ENCODE measurements around the gene LMF1. TPM values are rescaled to one million over a fixed set of nuclear protein-coding genes. Genes with fewer than 3 reads are reported as not detected.
"Not testable (repeated sequence)": the region's sequence is repeated elsewhere in the genome, so short reads cannot be mapped to it uniquely, and the experiment has no call there.

Gene LMF1
- total RNA-seq, 1 donor from 2014 or later = 21.4 TPM

DNA sequence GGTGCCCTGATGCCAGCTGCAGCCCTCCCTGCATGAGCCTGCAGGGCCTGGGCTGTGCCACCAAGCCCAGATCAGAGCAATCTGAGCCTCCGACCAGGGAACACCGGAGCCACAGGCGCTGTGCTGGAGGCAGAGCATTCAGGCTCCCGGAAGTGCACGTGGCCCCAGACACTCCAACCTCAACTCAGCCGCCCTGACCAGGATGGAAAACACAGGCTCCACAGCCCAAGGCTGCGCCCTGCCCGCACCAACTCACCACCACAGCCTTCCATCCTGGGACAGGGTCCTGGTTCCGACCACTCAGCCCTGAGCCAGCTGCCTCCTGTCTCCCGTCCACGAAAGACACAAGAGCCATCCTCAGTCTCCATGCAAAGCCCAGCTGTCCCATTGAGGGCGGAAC, 18.5 kb downstream of the LMF1 start:
- peaks cover 11% of the 10 kb centered on the region for H3K36me3 Mint-ChIP-seq
- no peaks in the 10 kb centered on the region for H3K4me1 Mint-ChIP-seq (ENCODE audit: unreplicated experiment)
- H3K4me3 Mint-ChIP-seq = no peak overlapping the region
- no peaks in the 10 kb centered on the region for H3K27me3 Mint-ChIP-seq
- no peak for DNase-seq (ENCODE audit: extremely low spot score, unreplicated experiment)
- no peak overlapping the region for H3K27ac Mint-ChIP-seq
- H3K9me3 Mint-ChIP-seq = no peaks in the 10 kb centered on the region
- TF ChIP-seq, protein P1, sequence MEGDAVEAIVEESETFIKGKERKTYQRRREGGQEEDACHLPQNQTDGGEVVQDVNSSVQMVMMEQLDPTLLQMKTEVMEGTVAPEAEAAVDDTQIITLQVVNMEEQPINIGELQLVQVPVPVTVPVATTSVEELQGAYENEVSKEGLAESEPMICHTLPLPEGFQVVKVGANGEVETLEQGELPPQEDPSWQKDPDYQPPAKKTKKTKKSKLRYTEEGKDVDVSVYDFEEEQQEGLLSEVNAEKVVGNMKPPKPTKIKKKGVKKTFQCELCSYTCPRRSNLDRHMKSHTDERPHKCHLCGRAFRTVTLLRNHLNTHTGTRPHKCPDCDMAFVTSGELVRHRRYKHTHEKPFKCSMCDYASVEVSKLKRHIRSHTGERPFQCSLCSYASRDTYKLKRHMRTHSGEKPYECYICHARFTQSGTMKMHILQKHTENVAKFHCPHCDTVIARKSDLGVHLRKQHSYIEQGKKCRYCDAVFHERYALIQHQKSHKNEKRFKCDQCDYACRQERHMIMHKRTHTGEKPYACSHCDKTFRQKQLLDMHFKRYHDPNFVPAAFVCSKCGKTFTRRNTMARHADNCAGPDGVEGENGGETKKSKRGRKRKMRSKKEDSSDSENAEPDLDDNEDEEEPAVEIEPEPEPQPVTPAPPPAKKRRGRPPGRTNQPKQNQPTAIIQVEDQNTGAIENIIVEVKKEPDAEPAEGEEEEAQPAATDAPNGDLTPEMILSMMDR (conservative IDR thresholded peaks at IDR 0.05) = no peak

DNA sequence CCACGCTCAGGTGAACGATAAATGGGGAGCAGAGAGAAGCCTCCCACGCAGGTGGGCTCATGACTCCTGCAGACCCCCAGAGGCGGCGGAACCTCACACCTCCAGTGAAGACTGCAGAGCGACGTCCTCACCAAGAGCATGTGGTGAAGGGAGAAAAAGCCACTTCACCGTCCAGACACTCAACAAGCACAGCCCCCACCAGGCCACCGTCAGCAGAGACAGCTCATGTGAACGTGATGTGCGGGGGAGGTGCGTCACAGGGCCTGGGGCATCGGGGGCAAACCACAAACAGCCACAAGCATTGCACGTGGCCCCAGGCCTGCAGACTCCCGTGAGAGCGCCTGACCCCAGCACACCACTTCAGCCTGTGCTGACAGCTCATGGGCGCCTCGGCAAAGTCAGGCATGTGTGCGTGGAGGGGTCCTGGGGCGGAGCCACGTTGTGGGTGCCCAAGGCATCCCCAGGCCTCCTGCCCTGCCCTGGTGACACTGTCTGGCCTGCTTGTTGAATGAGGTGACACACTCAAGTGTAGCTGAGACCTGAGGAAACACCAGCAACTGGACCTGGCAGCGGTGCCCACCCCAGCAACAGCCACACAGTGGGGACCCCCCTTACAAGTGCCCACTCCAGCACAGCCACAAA, 19.0 kb downstream of the LMF1 start:
- TF ChIP-seq, protein P1 (conservative IDR thresholded peaks at IDR 0.05) = no peak
- H3K4me1 Mint-ChIP-seq (ENCODE audit: unreplicated experiment) = no peaks in the 10 kb centered on the region
- H3K27me3 Mint-ChIP-seq = no peaks in the 10 kb centered on the region
- no peak for DNase-seq (ENCODE audit: extremely low spot score, unreplicated experiment)
- no peak overlapping the region for H3K27ac Mint-ChIP-seq
- peaks cover 9% of the 10 kb centered on the region for H3K36me3 Mint-ChIP-seq
- no peak overlapping the region for H3K4me3 Mint-ChIP-seq
- no peaks in the 10 kb centered on the region for H3K9me3 Mint-ChIP-seq

DNA sequence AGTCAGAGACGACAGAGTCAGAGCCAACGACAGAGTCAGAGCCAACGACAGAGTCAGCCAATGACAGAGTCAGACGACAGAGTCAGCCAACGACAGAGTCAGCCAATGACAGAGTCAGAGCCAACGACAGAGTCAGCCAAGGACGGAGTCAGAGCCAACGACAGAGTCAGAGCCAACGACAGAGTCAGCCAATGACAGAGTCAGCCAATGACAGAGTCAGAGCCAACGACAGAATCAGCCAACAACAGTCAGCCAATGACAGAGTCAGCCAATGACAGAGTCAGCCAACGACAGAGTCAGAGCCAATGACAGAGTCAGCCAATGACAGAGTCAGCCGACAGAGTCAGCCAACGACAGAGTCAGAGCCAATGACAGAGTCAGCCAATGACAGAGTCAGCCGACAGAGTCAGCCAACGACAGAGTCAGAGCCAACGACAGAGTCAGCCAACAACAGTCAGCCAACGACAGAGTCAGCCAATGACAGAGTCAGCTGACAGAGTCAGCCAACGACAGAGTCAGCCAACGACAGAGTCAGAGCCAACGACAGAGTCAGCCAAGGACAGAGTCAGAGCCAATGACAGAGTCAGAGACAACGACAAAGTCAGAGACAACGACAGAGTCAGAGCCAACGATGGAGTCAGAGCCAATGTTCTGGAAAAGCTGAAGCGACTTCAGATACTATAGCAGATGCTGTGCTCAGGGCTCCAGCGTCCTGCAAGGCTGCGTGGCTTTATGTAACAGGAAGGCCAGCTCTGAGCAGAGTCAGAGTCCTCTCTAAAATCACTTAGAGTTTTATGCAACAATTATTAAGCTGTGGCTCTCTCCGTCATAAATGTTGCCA, 19.8 kb downstream of the LMF1 start:
- H3K36me3 Mint-ChIP-seq; H3K4me1 Mint-ChIP-seq (ENCODE audit: unreplicated experiment): not testable (repeated sequence)

DNA sequence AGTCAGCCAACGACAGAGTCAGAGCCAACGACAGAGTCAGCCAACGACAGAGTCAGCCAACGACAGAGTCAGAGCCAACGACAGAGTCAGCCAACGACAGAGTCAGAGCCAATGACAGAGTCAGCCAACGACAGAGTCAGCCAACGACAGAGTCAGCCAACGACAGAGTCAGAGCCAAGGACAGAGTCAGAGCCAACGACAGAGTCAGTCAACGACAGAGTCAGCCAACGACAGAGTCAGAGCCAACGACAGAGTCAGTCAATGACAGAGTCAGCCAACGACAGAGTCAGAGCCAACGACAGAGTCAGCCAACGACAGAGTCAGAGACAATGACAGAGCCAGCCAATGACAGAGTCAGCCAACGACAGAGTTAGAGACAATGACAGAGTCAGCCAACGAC, 22.0 kb downstream of the LMF1 start:
- H3K27ac Mint-ChIP-seq; H3K9me3 Mint-ChIP-seq; H3K4me3 Mint-ChIP-seq; H3K27me3 Mint-ChIP-seq; DNase-seq (ENCODE audit: extremely low spot score, unreplicated experiment); H3K4me1 Mint-ChIP-seq (ENCODE audit: unreplicated experiment): not testable (repeated sequence)
- peaks cover 18% of the 10 kb centered on the region for H3K36me3 Mint-ChIP-seq

More for the DNA sequence above, 19.8 kb downstream of the LMF1 start:
- DNase-seq (ENCODE audit: extremely low spot score, unreplicated experiment); H3K4me3 Mint-ChIP-seq; H3K27ac Mint-ChIP-seq; H3K9me3 Mint-ChIP-seq; H3K27me3 Mint-ChIP-seq: not testable (repeated sequence)

DNA sequence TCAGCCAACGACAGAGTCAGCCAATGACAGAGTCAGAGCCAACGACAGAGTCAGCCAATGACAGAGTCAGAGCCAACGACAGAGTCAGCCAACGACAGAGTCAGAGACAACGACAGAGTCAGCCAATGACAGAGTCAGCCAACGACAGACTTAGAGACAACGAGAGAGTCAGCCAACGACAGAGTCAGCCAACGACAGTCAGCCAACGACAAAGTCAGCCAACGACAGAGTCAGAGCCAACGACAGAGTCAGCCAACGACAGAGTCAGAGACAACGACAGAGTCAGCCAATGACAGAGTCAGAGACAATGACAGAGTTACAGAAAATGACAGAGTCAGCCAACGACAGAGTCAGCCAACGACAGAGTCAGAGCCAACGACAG, 22.9 kb downstream of the LMF1 start:
- peaks cover 21% of the 10 kb centered on the region for H3K36me3 Mint-ChIP-seq
- not testable (repeated sequence) for H3K4me3 Mint-ChIP-seq; DNase-seq (ENCODE audit: extremely low spot score, unreplicated experiment); H3K27ac Mint-ChIP-seq; H3K27me3 Mint-ChIP-seq; H3K4me1 Mint-ChIP-seq (ENCODE audit: unreplicated experiment); H3K9me3 Mint-ChIP-seq

DNA sequence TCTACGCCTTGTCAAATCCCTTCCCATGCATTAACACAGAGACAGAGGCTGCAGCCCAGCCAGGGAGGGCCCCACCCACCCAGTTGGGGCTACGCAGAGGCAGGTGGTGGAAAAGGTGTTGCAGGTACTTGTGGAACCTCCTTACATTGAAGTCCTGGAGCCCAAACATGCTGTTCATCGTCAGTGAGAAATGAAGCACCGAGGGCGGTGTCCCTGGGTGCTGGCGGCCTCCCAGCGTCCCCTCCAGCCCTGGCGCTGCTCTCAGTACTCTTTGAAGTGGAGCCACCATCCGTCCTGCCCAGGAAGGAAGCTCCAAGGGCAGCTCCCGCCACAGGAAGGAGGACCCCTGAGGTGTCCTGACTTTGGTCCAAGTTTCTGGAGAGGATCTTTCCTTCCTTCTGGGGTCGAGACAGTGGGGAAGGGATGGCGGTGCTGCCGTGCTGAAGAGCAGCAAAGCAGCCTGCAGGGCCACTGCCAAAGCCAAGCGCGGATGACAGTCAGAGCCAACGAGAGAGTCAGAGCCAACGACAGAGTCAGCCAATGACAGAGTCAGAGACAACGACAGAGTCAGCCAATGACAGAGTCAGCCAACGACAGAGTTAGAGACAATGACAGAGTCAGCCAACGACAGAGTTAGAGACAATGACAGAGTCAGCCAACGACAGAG, 23.4 kb downstream of the LMF1 start:
- Mint-ChIP-seq H3K36me3 (peaks cover 26% of the 10 kb centered on the region), H3K27ac (no peak overlapping the region), H3K9me3 (peaks cover 8% of the 10 kb centered on the region), H3K4me3 (no peak overlapping the region), H3K4me1 (ENCODE audit: unreplicated experiment) (no peaks in the 10 kb centered on the region), H3K27me3 (no peaks in the 10 kb centered on the region)
- DNase-seq (ENCODE audit: extremely low spot score, unreplicated experiment) = no peak
- TF ChIP-seq, protein P1 (conservative IDR thresholded peaks at IDR 0.05) = no peak

DNA sequence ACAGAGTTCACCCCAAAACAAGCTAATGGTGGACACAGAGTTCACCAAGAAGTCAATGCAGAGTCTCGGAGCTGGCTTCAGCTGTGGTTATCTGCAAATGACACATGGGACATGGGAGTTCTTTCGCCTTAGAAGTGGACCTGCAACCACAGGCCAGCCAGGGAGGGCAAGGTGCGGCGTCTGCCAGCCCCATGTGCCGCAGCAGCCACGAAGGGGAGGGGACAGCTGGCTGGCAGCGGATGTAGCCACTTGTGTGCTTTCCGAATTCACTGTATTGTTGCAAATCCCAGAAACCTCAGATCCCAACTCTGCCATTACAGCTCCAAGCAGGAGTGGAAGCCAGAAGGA, 24.8 kb downstream of the LMF1 start:
- DNase-seq (ENCODE audit: extremely low spot score, unreplicated experiment) = no peak
- TF ChIP-seq, protein P1 (conservative IDR thresholded peaks at IDR 0.05) = no peak
- no peaks in the 10 kb centered on the region for H3K4me1 Mint-ChIP-seq (ENCODE audit: unreplicated experiment)
- H3K9me3 Mint-ChIP-seq = peaks cover 18% of the 10 kb centered on the region
- H3K27me3 Mint-ChIP-seq = no peaks in the 10 kb centered on the region
- H3K36me3 Mint-ChIP-seq = peaks cover 35% of the 10 kb centered on the region
- no peak overlapping the region for H3K27ac Mint-ChIP-seq
- no peak overlapping the region for H3K4me3 Mint-ChIP-seq
